NCI-H2107 treated with DMSO at 0.1 percent for 48 hours (cell line): Measurements from ENCODE around the gene MYO18B.
"Not testable (repeated sequence)": the region's sequence is repeated elsewhere in the genome, so short reads cannot be mapped to it uniquely, and the experiment has no call there.

Experiments used
- DNase-seq: peaks from one replicate; lab custom pipeline; 2025; ENCODE audit not compliant: unreplicated experiment; lab: John Stamatoyannopoulos, UW

Gene MYO18B

GRCh38 chr22:25970374-25970911, 228.5 kb downstream of the MYO18B start:
- DNase-seq = peak; percentile 46

GRCh38 chr22:25970999-25971811, 229.2 kb downstream of the MYO18B start:
- no peak for DNase-seq

DNA sequence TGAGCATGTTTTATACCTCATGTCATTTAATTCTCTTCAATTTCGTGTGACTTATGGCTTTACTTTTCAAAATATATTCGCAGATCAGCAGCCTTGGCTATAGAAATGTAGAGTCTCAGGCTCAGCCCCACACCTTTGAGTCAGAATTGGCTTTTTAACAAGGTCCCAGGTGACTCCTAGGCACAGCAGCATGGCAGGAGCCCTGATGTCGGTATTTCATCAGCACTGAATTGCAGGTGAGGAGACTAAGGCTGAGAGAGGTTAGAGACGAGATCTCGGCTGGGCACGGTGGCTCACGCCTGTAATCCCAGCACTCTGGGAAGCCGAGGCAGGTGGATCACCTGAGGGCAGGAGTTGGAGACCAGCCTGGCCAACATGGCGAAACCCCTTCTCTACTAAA, 230.4 kb downstream of the MYO18B start:
- no peak for DNase-seq

DNA sequence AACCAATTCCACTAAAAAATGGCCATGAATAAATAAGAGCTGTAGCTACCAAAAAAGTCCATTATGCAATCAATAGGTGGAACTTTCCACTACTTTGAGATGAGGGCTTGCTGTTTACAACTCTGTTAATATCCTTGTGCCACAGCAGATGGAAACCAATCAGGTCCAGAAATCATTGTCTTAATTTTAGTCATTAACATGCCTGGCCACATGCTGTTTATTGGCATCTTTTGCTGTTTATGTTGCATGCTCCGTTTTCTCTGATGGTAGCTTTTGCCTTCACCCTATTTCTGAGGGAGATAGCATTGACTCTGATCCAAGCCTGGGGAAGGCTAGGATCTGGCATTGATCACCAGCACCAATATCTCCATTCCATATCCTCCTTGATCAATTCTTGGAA, 234.4 kb downstream of the MYO18B start:
- DNase-seq = no peak

GRCh38 chr22:25979968-25980367, 238.0 kb downstream of the MYO18B start:
- no peak for DNase-seq

GRCh38 chr22:25984911-25985310, 242.9 kb downstream of the MYO18B start:
- DNase-seq = not testable (repeated sequence)

DNA sequence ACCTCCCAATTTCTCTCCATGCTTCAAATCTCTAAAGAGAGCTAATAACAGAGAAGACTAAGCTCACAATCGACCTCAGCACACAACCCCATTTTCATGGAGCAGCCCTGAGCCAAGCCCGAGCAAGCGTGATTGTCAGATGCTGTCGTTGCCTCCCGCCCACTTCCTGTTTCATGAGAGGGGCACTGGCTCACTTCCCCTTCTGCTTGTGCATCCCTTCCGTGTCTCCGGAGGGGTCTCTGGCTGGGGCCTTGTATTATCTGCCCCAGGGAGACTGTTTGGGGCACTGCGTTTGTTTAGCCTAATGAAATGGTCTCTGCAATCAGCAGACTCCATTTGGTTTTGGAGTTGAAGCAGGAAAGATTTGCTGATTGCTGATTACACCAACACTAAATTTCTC, 246.0 kb downstream of the MYO18B start:
- DNase-seq = no peak

- no peak for DNase-seq
Measured at GRCh38 chr22:25990940-25991339, 249.0 kb downstream of the MYO18B start.

- DNase-seq = no peak
Measured at GRCh38 chr22:25992331-25992730, 250.3 kb downstream of the MYO18B start.

DNA sequence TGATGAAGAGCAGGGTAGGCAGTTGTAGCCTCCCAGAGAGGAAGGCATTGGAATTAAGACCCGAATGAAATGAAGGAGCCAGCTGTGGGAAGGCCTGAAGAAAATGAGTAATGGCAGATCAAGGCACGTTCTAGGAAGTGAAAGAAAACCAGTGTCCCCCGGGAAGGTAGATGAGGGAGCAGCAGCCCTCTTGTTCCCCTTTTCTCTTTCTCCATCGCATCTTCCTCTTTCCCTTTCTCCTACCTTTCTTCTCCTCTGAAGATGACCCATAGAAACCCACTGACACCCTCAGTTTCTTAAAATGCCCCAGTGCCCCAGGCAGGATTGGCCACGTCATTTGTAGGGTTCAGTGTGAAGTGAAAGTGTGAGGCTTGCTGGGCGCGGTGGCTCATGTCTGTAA, 254.7 kb downstream of the MYO18B start:
- no peak for DNase-seq

DNA sequence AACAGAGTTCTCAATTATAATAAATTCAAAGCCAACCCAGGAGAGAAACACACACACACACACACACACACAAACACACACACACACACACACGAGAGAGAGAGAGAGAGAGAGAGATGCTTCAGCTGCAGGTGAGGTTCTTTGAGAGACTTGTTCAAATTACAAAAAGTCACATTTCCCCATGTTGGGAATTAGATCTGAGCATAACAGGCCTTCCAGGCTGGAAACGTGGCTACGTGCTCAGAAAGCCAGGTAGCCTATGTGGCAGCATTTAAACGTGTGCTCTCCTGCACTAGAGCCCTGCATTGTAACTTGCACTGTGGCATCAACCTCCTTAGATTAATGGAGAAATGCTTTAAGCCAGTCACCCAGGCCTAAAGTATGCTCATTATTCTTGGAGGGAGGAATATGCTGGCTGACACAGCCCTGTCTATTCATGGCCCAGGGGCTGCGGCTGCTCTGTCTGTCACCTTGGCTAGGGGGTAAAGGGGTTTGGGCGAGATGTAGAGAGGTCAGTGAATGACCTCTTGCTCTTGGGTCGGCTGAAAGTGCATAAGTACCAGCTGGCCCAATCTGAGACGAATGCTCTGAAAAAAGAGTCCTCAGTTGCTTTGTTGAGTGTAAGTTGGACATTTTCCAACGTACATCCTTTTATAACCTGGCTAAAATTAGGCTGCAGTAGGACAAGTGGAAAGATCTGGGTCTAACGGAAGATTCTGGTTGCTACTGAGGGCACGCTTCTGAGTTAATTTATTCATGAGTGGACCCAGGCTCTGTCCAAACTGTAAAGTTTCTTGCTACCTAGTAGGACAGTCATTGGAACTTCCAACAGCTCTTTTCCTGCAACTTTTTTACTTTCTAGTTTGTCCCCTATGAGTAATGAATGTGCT, 256.1 kb downstream of the MYO18B start:
- no peak for DNase-seq

DNA sequence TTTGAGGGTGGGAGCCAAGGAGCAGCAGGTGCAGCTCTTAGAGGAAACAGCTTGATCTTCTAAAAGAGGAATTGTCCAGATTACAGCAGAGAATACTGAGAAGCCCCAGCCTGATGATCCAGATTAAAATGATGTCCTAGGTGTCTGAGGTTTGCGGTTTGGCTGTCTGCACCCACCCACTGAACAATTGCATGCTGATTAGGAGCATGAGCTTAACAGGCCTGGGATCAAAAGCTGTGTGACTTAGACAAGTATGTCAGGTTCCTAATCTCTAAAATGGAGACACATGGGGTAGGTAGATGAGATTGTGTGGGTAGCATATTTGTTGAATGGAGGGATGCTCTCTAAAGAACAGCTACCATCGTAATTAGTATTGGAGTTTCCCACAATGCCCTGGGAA, 260.5 kb downstream of the MYO18B start:
- DNase-seq = no peak

- DNase-seq = no peak
Measured at GRCh38 chr22:26004477-26004876, 262.5 kb downstream of the MYO18B start.

DNA sequence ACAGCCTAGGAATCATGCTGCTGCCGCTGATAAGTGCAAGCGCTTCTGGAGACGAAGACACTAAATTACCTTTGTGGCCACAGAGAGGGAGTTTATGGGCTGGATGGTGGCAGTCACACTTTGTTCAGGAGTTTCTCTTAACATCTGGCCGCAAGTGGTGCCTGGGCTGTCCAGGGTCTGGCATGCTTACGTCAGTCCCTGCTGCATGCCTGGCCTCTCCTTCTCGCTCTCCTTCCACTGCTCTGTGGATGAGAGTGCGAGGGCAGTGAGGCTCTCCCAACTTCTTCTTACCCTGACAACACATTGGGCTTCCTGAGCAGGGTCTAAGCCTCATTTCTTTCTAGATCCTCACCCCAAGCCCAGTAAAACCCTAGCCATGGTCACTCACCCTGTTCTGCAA, 266.6 kb downstream of the MYO18B start:
- no peak for DNase-seq

DNA sequence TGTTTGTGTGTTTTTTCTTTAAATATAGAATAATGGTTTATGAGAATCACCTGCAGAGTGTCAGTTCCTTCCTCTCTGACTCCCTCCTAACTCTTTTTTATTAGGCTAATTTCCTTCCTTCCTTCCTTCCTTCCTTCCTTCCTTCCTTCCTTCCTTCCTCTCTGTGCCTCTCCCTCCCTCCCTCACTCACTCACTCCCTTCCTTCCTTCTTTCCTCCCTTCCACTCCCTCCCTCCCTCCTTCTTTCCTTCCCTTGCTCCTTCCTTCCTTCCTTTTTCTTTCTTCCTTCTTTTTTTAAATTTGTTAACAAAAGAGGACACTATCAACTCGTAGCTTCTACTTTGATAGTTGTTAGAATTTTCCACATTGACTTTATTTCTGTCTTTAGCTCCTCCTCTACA, 274.9 kb downstream of the MYO18B start:
- DNase-seq = no peak

- DNase-seq = no peak
Measured at GRCh38 chr22:26017932-26018331, 275.9 kb downstream of the MYO18B start.

DNA sequence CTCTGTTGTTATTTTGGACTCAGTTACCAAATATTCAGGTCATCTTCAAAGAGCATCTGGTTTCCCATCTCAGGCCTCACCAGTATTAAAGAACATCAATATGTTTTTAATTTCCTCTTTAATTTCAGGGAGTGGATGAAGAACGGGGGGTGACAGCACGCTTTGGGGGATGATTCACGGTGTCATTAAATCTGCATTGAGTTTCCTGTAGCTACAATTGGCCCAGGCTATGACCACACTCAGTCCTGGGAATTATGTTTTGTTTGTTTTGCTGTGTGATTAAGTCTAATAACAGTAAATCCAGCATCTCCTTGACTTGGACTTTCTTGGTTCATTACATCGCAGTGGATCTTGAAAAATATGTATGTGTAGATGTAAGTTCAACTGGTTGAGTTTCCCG, 277.6 kb downstream of the MYO18B start:
- no peak for DNase-seq

DNA sequence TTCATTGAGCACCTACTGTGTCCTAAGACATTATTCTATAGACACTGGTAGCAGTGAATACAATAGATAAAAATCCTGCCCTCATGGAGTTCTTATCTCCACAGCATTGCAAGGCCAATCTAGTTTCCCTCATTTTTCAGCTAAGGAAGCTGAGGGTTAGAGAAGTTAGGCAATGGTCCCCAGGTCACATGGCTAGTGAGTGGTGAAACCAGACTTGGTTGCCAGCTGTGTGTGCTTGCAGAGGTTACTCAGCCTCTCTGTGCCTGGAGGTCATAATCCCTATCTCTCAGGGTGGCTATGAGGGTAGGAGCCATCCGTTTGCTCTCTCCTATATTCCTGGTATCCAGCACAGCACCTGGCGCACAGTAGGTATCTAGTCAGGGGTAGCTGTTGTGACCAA, 279.5 kb downstream of the MYO18B start:
- no peak for DNase-seq

DNA sequence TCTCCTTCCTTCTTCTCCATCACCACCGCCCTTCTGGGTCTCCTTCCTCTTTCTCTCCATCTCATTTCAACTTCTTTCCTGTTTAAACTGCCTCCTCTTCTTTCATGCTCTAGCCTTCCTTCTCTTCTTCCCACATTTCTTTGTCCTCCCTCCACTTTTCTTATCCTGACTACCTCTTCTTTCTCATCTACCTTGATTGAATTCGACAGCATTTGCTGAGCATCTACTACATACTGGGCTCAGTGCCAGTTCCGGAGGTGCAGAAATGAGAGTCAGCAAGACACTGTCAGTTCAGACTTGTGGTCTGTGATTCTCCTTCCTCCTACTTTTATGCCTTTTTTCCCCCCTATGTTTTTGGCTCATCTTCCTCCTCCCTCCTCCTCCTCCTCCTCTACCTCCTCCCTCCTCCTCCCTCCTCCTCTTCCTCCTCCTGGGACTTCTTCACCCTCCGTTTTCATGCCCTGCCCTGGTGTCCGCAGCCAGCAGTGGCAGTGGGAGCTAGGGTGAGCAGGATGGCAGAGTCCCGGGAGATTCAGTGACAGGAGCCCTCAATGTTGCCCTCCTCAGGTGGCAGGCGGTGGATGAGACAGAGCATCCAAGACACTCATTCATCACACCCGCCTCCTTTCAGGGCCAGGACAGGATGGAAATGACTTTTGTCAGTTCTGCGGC, 281.3 kb downstream of the MYO18B start:
- DNase-seq = no peak

DNA sequence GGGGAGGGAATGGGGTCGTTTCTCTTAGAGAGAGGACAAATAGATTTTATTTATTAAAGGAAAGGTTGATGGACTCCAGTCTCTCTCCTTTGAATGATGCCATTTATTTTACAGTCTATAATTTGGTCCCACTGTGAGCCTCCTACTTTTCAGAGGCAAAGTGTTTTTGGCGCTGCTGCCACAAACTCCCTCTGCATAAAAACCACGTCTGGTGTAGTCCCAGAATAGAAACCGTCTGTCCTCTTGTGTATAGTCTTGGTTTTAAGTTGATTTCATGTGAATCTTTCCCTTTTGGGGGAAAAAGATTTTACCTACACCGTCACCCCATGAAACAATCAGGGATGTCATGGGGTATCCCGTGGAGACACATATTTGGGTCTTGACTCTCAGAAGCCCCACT, 283.6 kb downstream of the MYO18B start:
- DNase-seq = no peak

- DNase-seq = no peak
Measured at GRCh38 chr22:26027341-26027740, 285.4 kb downstream of the MYO18B start.
